BJ (cell line): ENCODE data around the gene ABRAXAS1. TPM values are rescaled to one million over a fixed set of nuclear protein-coding genes. Genes with fewer than 3 reads are reported as not detected.

Experiments used
- CTCF ChIA-PET: fragments of 350-600 bp; formaldehyde crosslinking; extraction: SDS; loops from one replicate; lab custom pipeline; 2021; ENCODE audit warnings: antibody characterized with exemption, inconsistent platforms; lab: Yijun Ruan, JAX
- POLR2A ChIA-PET: fragments of 300-600 bp; sonication (Branson Sonifier 250); formaldehyde crosslinking; extraction: SDS; loops from one replicate; lab custom pipeline; 2021; ENCODE audit warnings: antibody characterized with exemption; lab: Charles Lee
- DNase-seq: peaks from one replicate; pipeline ENCODE4 v3.0.0-alpha.2; 2011; ENCODE audit warnings: low read depth
- H3K27me3 ChIP-seq: 2 replicates; pipeline ENCODE4 v1.6.0; 2011; ENCODE audit warnings: low read length; ENCODE audit not compliant: control insufficient read depth, insufficient read depth
- H3K36me3 ChIP-seq: 2 replicates; pipeline ENCODE4 v1.5.1; 2011; ENCODE audit warnings: low read length; ENCODE audit not compliant: control insufficient read depth, insufficient read depth
- H3K4me3 ChIP-seq: 2 replicates; pipeline ENCODE4 v1.5.1; 2011; ENCODE audit warnings: low read depth, mild to moderate bottlenecking, control low read depth, low read length
- CTCF ChIP-seq: IDR thresholded peaks from 2 replicates; pipeline ENCODE4 v1.5.1; 2011; ENCODE audit warnings: low read depth, mild to moderate bottlenecking, control low read depth, inconsistent platforms, low read length, moderate library complexity; ENCODE audit not compliant: insufficient read depth
- polyA plus RNA-seq: library from polyadenylated mRNA; depleted of rRNA; stranded (reverse); fragments of >200 nt; gene quantifications from 2 replicates; pipeline ENCODE4 v1.2.3, GENCODE V29; 2011

Gene ABRAXAS1
- polyA plus RNA-seq, 1 experiment: 3.1 TPM

GRCh38 chr4:83449009-83449408 is 35.9 kb downstream of the ABRAXAS1 start:
- TF ChIP-seq CTCF: no peak

GRCh38 chr4:83440899-83441298 is 44.0 kb downstream of the ABRAXAS1 start:
- ChIA-PET POLR2A (no interaction called here), CTCF (interaction anchor here (1.0 to 1.1 kb wide), 3 partner anchors 14 to 204 kb away, joined by 3 read pairs; partner anchors contain the start of genes HELQ and MRPS18C)
- Histone ChIP-seq H3K36me3 (peaks cover 1% of the 10 kb centered on the region; the same call in 1 of the 2 replicates), H3K4me3 (no peak overlapping the region), H3K27me3 (no peaks in the 10 kb centered on the region)
- no peak for DNase-seq
- TF ChIP-seq CTCF: no peak

More at GRCh38 chr4:83449009-83449408, 35.9 kb downstream of the ABRAXAS1 start:
- Histone ChIP-seq H3K36me3 (0 out of 2 replicates have a peak, but pooled peaks cover 1% of the 10 kb centered on the region), H3K27me3 (no peaks in the 10 kb centered on the region), H3K4me3 (no peak overlapping the region)
- ChIA-PET POLR2A (no interaction called here), CTCF (interaction anchor here (0.6 kb wide), 1 partner anchor 92 kb away, joined by 3 read pairs; no protein-coding TSS in a partner anchor)
- no peak for DNase-seq

- Histone ChIP-seq H3K4me3 (no peak overlapping the region), H3K36me3 (peaks cover 1% of the 10 kb centered on the region; the same call in 1 of the 2 replicates), H3K27me3 (no peaks in the 10 kb centered on the region)
- no peak for TF ChIP-seq CTCF
- no peak for DNase-seq
- ChIA-PET CTCF (interaction anchor here (1.0 to 1.1 kb wide), 2 partner anchors 15 to 17 kb away, joined by 3 read pairs; partner anchors contain the start of genes HELQ and MRPS18C), POLR2A (no interaction called here)
Measured at GRCh38 chr4:83440148-83440814, 44.6 kb downstream of the ABRAXAS1 start.

- Histone ChIP-seq H3K27me3 (no peaks in the 10 kb centered on the region), H3K36me3 (peaks cover 1% of the 10 kb centered on the region; the same call in 1 of the 2 replicates), H3K4me3 (no peak overlapping the region)
- ChIA-PET CTCF (no interaction called here), POLR2A (no interaction called here)
- DNase-seq: no peak
- no peak for TF ChIP-seq CTCF
Measured at GRCh38 chr4:83438719-83439118, 46.2 kb downstream of the ABRAXAS1 start.

GRCh38 chr4:83436680-83437079 is 48.2 kb downstream of the ABRAXAS1 start:
- Histone ChIP-seq H3K36me3 (no peaks in the 10 kb centered on the region; the same call in 1 of the 2 replicates), H3K4me3 (no peak overlapping the region), H3K27me3 (no peaks in the 10 kb centered on the region)
- DNase-seq: no peak
- TF ChIP-seq CTCF: no peak
- ChIA-PET CTCF (interaction anchor here (0.7 kb wide), 1 partner anchor 31 kb away, joined by 4 read pairs; no protein-coding TSS in a partner anchor), POLR2A (no interaction called here)
